ENCODE measurements around the gene TTC7B.

TTC7B gene

GRCh38 chr14:90747909-90748308 is 68.3 kb downstream of the TTC7B start:
- FAIRE-seq (no peak), DNase-seq (ENCODE audit: insufficient read length, low spot score) (no peak)

DNA sequence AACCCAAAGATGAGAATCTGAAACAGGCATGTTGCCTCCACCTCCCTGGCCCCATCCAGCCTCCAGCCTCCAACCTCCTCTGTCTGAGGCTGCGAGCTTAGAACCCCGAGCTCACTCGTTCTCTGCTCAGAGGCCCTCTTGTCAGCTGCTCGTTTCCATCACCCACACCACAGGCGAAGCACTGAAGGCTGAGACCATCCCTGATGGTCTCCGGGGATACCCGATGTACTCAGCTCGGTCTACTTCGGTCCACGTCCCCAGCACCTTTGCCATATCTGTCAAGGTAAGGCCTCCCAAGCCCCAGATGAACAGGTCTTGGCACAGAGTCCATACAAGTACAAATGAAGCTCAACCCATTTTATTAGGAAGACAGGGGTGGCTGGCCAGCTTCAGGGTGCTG is 72.4 kb downstream of the TTC7B start:
- DNase-seq (ENCODE audit: insufficient read length, low spot score): no peak
- no peak for FAIRE-seq

- DNase-seq (ENCODE audit: insufficient read length, low spot score) (no peak), FAIRE-seq (no peak)
Measured at GRCh38 chr14:90743425-90743824, 72.8 kb downstream of the TTC7B start.

GRCh38 chr14:90742729-90743128 is 73.5 kb downstream of the TTC7B start:
- no peak for DNase-seq (ENCODE audit: insufficient read length, low spot score)
- no peak for FAIRE-seq

GRCh38 chr14:90742252-90742651 is 74.0 kb downstream of the TTC7B start:
- DNase-seq (ENCODE audit: insufficient read length, low spot score): no peak

GRCh38 chr14:90741682-90741946 is 74.6 kb downstream of the TTC7B start:
- FAIRE-seq (no peak), DNase-seq (ENCODE audit: insufficient read length, low spot score) (no peak)

More at GRCh38 chr14:90742252-90742651, 74.0 kb downstream of the TTC7B start:
- no peak for FAIRE-seq

- DNase-seq (ENCODE audit: insufficient read length, low spot score): no peak
- FAIRE-seq: no peak
Measured at GRCh38 chr14:90740946-90741681, 75.1 kb downstream of the TTC7B start.

GRCh38 chr14:90740081-90740480 is 76.1 kb downstream of the TTC7B start:
- no peak for FAIRE-seq
- no peak for DNase-seq (ENCODE audit: insufficient read length, low spot score)

- DNase-seq (ENCODE audit: insufficient read length, low spot score) (no peak), FAIRE-seq (no peak)
Measured at GRCh38 chr14:90739318-90740068, 76.7 kb downstream of the TTC7B start.

GRCh38 chr14:90733139-90733808 is 83.0 kb downstream of the TTC7B start:
- FAIRE-seq (no peak), DNase-seq (ENCODE audit: insufficient read length, low spot score) (no peak)

- FAIRE-seq (no peak), DNase-seq (ENCODE audit: insufficient read length, low spot score) (no peak)
Measured at GRCh38 chr14:90732718-90733117, 83.5 kb downstream of the TTC7B start.

DNA sequence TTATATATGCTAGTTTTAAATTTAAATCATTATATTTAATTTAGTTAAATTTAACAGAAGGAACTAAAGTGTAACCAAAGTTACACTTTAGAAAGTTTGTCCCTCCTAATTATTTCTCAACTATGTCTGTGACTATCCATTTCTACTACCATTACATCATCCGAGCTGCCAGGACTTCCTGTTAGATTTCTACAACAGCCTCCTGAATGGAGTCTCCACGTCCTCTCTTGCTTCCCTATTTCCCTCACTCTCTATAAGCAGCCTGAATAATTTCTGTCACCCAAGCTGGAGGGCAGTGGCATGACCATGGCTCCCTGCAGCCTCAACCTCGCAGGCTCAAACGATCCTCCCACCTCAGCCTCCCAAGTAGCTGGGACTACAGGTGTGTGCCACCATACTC is 84.1 kb downstream of the TTC7B start:
- DNase-seq (ENCODE audit: insufficient read length, low spot score) (no peak), FAIRE-seq (no peak)

DNA sequence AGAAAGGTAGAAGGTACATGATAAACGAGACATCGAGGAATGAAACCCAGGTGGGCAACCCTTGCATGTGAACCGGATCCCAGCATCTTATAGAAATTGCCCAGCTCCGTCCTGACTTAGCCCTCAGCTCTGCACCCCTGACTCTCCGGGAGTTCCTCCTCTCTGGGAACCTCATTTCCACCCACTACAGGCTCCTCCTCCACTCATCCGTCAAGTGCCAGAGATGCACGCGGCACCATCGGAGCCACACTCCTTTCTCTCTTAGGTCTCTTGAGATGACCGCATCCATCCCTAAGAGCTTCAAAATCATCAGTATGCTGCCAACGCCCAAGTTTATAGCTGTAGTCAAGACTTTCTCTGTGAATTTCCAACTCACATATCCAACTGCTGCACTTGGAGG is 84.7 kb downstream of the TTC7B start:
- FAIRE-seq (no peak), DNase-seq (ENCODE audit: insufficient read length, low spot score) (no peak)

DNA sequence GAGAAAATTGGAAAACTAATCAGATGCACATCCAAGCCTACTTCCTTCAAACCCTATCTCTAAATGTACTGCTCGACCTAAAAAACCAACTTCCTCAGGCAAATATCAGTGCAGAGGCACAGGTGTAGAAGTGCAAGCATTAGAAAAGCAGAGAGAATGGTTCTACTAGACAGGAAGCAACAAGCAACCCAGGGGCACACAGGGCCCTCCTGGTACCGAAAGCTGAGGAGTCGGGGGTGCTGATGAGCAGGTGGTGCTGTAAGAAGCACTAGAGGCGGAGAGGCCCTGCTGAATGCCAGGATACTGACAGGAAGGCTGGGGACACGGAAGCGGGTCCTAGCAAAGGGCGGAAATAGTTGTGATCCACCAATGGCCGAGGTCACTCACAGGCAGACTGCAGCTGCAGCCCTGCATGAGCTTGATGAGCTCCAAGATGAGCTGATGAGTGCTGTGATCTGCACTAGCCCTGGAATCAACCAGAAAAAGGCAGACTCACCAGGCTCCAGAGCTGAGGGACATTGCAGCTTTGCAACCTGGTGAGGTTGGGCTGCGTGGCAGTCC is 85.9 kb downstream of the TTC7B start:
- DNase-seq (ENCODE audit: insufficient read length, low spot score) (no peak), FAIRE-seq (no peak)

GRCh38 chr14:90728951-90729350 is 87.3 kb downstream of the TTC7B start:
- no peak for DNase-seq (ENCODE audit: insufficient read length, low spot score)
- no peak for FAIRE-seq

DNA sequence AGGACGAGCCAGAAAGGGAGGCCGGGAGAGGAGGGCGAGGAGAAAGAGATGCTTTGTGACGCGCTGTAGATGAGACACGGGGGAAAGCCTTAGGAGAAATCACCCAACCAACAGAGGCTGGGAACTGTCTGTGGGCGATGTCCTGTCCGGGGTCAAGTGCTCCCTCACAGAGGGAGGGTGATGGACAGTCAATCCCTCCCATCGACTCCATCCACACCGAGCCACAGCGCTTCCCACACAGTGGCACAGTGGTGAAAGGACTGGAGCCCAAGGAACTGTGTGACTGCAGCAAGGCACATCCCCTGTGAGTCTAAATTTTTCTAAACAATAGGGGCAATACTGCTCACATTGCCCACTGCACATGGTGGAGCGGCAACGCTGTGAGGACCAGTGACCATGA is 89.1 kb downstream of the TTC7B start:
- DNase-seq (ENCODE audit: insufficient read length, low spot score) (no peak), FAIRE-seq (no peak)

DNA sequence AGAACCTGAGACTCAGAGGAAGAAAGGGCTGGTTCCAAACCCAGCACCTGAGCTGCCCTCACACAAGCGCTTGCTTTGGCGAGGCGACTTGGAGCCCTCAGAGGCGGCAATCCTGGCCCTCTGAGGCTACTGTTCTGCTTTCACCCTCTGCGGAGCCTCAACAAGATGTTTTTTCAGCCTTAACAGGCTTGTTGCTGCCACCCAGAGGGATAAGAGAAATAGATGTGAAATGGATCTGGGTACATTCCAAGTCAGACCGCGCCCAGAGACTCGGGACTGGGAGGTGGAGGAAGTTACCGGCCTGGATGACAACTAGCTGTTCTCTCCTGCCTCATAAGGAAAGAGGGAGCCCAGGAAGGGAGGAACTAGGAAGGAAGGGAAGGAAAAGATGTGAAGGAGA is 89.6 kb downstream of the TTC7B start:
- DNase-seq (ENCODE audit: insufficient read length, low spot score) (no peak), FAIRE-seq (no peak)

DNA sequence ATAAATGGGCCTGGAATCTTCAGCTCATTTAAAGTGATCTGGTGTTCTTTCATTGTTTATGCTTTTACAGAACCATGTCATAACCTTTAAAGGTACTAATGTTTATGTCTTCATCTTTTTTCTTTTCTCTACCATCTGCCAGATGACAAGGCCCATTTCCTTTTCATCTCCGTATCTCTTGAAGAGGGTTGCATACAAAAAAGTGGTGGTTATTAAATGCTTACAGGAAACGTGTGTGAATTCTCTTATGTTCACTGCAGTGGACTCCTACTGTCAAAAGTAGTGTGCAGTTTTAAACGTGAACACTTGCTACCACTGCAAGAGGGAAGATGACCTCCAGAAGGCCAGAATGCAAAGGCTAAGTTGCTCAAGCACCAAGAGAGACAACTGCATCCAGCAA is 91.4 kb downstream of the TTC7B start:
- no peak for DNase-seq (ENCODE audit: insufficient read length, low spot score)
- no peak for FAIRE-seq

GRCh38 chr14:90722590-90722989 is 93.6 kb downstream of the TTC7B start:
- FAIRE-seq (no peak), DNase-seq (ENCODE audit: insufficient read length, low spot score) (no peak)

DNA sequence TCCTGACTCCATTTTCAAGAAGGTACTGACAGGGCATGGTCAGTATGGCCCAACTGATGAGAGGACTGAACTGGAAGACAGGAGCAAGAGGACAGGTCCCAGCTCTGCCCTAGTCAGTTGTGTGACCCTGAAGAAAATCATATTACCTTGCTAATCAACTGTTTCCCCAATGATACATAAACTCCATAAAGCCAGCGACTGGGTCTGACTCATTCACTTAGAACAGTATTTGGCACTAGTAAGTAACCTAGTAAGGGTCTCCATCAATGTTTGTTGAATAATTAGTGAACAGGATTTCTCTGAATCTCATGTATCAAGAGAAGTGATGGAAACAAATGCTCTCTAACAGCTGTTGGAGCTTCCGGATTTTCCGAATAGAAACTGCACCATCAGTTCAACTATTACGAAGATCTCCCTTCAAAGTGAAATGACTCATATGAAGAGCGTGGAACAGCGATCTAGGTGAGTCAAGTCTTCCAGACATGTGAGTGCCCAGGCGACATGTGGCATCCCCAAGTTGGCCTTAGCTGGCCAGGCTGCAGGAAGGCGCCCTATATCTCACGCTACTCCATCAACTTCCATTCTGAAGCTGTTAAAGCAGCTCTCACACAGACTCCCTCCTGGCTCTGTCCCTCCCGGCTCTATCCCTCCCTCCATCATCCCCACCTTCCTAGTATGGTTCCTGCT is 94.5 kb downstream of the TTC7B start:
- FAIRE-seq: no peak
- DNase-seq (ENCODE audit: insufficient read length, low spot score): no peak

DNA sequence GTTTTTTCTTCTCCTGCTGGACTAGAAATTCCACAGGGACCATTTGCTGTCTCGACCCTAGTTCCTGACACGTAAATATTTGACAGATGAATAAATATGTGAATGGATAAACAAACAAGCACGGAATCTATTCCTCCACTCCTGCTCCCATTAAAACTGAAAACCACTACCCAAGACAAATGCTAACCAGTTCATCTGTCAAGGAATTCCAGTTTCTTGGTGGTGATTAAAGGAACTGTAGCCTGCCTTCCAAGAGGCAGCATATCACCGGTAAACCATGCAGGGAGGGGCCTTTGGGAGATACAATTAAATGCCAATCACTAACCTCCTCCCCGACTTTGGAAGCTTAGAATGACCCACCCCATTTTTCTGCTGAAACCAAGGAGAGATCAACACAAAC is 95.4 kb downstream of the TTC7B start:
- FAIRE-seq: peak; percentile 44
- DNase-seq (ENCODE audit: insufficient read length, low spot score): no peak
